HL-60 (cell line): ENCODE results near the gene GTPBP1.

Experiments
- DNase-seq, 2 experiments: peaks; one replicate each; pipeline ENCODE4 v3.0.0-alpha.2; 2010 to 2020; ENCODE audit warnings: low read depth in 1 of 2, low spot score in 1 of 2
- H3K27ac ChIP-seq: fragments of 250-450 bp; sonication (Bioruptor Pico); replicated peaks from 2 replicates; pipeline ENCODE4 v1.5.1; 2020; ENCODE audit warnings: mild to moderate bottlenecking, moderate library complexity
- H3K27me3 ChIP-seq: fragments of 250-450 bp; sonication (Bioruptor Pico); 2 replicates; pipeline ENCODE4 v1.5.1; 2021; ENCODE audit warnings: mild to moderate bottlenecking, moderate library complexity; ENCODE audit not compliant: insufficient read depth, poor library complexity, severe bottlenecking
- H3K4me3 ChIP-seq: replicated peaks from 2 replicates; pipeline ENCODE4 v1.5.1; 2011; ENCODE audit warnings: mild to moderate bottlenecking, control low read depth, low read length; ENCODE audit not compliant: insufficient read depth
- CTCF ChIP-seq: IDR thresholded peaks from one replicate; pipeline ENCODE4 v1.5.1; 2011; ENCODE audit warnings: low read length, control low read depth, inconsistent platforms; ENCODE audit not compliant: insufficient read depth
- GABPA ChIP-seq: IDR thresholded peaks from 2 replicates; pipeline ENCODE4 v1.6.1; 2012; ENCODE audit warnings: low read depth
- POLR2AphosphoS5 ChIP-seq: IDR thresholded peaks from 2 replicates; pipeline ENCODE4 v1.6.1; 2012; ENCODE audit warnings: low read depth
- SPI1 ChIP-seq: IDR thresholded peaks from 2 replicates; pipeline ENCODE4 v1.6.1; 2012; ENCODE audit warnings: low read depth, mild to moderate bottlenecking, borderline replicate concordance
- TF ChIP-seq, protein P1 (sequence below): IDR thresholded peaks from 2 replicates; pipeline ENCODE4 v1.6.1; 2012; ENCODE audit warnings: low read depth; ENCODE audit not compliant: insufficient replicate concordance

The GTPBP1 gene

GRCh38 chr22:38724926-38725571, 19.3 kb downstream of the GTPBP1 start:
- H3K27me3 ChIP-seq = no peaks in the 10 kb centered on the region
- no peak overlapping the region for H3K4me3 ChIP-seq
- H3K27ac ChIP-seq = no peak overlapping the region
- TF ChIP-seq GABPA = no peak
- TF ChIP-seq CTCF = peak; percentile 20
- peak in 1 of 2 experiments; percentile 45 for DNase-seq

DNA sequence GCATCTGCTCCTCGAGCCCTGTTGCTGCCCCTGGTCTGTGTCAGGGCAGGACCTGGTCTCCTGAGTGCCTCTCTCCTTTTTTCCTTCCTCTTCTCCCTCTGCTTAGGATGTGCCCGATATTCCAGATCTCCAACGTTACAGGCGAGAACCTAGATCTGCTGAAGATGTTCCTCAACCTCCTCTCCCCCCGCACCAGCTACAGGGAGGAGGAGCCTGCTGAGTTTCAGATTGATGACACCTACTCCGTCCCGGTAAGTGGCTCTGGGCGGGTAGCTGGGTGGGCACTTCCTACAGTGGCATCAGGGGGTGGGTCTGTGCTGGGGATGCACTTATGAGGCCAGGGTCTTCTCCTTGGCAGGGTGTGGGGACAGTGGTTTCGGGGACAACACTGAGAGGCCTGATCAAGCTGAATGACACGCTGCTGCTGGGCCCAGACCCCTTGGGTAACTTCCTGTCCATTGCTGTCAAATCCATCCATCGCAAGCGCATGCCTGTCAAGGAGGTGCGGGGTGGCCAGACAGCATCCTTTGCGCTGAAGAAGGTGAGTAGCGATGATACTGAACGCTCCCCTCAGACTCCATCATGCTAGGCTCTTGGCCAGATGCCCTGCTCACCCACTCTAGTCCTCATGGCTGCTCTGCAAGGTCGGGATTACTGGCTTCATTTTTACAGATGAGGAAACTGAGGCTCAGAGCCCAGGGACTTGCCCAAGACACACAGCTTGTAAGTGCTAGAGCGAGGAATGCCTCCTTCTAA, 20.3 kb downstream of the GTPBP1 start:
- no peak overlapping the region for H3K27ac ChIP-seq
- no peak for TF ChIP-seq POLR2AphosphoS5
- no peak for TF ChIP-seq SPI1
- no peak for TF ChIP-seq CTCF
- no peak for TF ChIP-seq GABPA
- TF ChIP-seq, protein P1, sequence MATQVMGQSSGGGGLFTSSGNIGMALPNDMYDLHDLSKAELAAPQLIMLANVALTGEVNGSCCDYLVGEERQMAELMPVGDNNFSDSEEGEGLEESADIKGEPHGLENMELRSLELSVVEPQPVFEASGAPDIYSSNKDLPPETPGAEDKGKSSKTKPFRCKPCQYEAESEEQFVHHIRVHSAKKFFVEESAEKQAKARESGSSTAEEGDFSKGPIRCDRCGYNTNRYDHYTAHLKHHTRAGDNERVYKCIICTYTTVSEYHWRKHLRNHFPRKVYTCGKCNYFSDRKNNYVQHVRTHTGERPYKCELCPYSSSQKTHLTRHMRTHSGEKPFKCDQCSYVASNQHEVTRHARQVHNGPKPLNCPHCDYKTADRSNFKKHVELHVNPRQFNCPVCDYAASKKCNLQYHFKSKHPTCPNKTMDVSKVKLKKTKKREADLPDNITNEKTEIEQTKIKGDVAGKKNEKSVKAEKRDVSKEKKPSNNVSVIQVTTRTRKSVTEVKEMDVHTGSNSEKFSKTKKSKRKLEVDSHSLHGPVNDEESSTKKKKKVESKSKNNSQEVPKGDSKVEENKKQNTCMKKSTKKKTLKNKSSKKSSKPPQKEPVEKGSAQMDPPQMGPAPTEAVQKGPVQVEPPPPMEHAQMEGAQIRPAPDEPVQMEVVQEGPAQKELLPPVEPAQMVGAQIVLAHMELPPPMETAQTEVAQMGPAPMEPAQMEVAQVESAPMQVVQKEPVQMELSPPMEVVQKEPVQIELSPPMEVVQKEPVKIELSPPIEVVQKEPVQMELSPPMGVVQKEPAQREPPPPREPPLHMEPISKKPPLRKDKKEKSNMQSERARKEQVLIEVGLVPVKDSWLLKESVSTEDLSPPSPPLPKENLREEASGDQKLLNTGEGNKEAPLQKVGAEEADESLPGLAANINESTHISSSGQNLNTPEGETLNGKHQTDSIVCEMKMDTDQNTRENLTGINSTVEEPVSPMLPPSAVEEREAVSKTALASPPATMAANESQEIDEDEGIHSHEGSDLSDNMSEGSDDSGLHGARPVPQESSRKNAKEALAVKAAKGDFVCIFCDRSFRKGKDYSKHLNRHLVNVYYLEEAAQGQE = no peak
- no peak overlapping the region for H3K4me3 ChIP-seq
- no peak for DNase-seq
- no peaks in the 10 kb centered on the region for H3K27me3 ChIP-seq

DNA sequence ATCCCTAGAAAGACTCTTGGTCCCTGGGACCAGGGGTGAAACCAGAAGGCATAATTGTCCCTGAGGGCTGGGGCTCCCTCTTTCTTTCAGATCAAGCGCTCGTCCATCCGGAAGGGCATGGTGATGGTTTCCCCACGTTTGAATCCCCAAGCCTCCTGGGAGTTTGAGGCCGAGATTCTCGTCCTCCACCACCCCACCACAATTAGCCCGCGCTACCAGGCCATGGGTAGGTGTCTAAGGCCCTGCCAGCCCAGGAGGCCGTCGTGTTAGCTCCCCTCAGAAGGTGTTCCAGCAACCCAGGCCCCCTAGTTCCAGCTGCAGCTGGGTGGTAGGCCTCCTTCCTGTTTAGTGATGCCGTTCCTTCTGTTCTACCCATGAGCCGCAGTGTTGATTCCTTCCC, 21.4 kb downstream of the GTPBP1 start:
- H3K27ac ChIP-seq = no peak overlapping the region
- no peaks in the 10 kb centered on the region for H3K27me3 ChIP-seq
- H3K4me3 ChIP-seq = no peak overlapping the region
- DNase-seq = no peak
- TF ChIP-seq, protein P1 = no peak
- no peak for TF ChIP-seq POLR2AphosphoS5

- DNase-seq = no peak
- TF ChIP-seq GABPA (no peak), POLR2AphosphoS5 (no peak), CTCF (no peak), SPI1 (no peak)
- TF ChIP-seq, protein P1 = no peak
- H3K27ac ChIP-seq = no peak overlapping the region
- no peak overlapping the region for H3K4me3 ChIP-seq
- no peaks in the 10 kb centered on the region for H3K27me3 ChIP-seq
Observed at GRCh38 chr22:38727530-38728451, 22.0 kb downstream of the GTPBP1 start.
